ENCODE data around the gene CDH19. TPM values are rescaled to one million over a fixed set of nuclear protein-coding genes. Genes with fewer than 3 reads are reported as not detected.

CDH19 gene
- total RNA-seq, 4 donors from 2014 or later, result 1.5 to 10.4 (median 3.0) TPM

GRCh38 chr18:66548747-66549146, 55.1 kb downstream of the CDH19 start:
- Histone ChIP-seq H3K4me3 (no peak overlapping the region), H3K9me3 (no peaks in the 10 kb centered on the region), H3K27ac (no peak overlapping the region), H3K27me3 (no peaks in the 10 kb centered on the region), H3K36me3 (no peaks in the 10 kb centered on the region), H3K4me1 (no peaks in the 10 kb centered on the region)
- TF ChIP-seq POLR2A (IDR thresholded peaks at IDR 0.05), result no peak
- TF ChIP-seq CTCF (IDR thresholded peaks at IDR 0.05), result no peak
- DNase-seq, result no peak
- intact Hi-C loops (cut with DNase I; ENCODE audit: low total_unique reads), result no loop called here

DNA sequence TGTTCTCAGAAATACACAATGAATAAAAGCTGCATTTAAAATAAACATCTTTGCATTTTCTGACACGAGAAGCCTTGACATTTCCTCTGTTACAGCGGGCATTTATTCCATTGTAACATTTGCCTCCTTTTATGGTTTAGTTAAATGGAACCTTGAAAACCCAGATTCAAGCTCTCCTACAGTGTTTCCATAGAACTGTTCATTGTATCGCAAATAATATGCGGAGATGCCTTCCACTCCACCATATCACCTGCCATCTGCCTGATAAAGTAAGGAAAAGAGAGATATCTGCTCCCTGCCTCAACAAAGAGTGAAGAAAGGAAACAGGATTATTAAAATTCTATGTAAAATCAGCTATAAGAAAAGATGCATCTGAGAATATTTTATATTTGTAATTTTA, 69.8 kb downstream of the CDH19 start:
- no peak for DNase-seq
- Histone ChIP-seq H3K27me3 (no peaks in the 10 kb centered on the region), H3K9me3 (no peaks in the 10 kb centered on the region), H3K36me3 (no peaks in the 10 kb centered on the region), H3K4me3 (no peak overlapping the region), H3K27ac (no peak overlapping the region), H3K4me1 (no peaks in the 10 kb centered on the region)
- TF ChIP-seq CTCF (IDR thresholded peaks at IDR 0.05) (no peak), POLR2A (IDR thresholded peaks at IDR 0.05) (no peak)
- intact Hi-C loops (cut with DNase I; ENCODE audit: low total_unique reads), result no loop called here

DNA sequence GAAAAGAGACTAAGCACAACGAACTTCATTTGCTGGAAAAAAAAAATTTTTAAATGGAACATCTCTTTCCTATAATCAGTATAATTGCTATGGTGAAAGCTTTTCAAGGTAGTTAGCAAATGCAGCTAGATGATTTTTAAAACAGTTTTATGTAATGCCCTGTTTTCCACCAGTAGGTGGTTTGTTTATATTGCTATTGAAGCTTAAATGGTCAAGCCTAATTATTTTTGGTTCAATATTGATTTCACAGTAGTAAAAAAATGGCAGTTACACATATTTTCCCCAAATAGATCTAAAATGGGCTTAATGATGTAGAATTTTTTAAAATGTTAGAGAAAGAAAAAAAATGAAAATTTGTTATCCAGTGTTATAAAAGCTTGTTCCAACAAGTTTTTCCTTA, 70.2 kb downstream of the CDH19 start:
- H3K4me1 ChIP-seq, result no peaks in the 10 kb centered on the region
- no peaks in the 10 kb centered on the region for H3K27me3 ChIP-seq
- H3K9me3 ChIP-seq, result no peaks in the 10 kb centered on the region
- H3K36me3 ChIP-seq, result no peaks in the 10 kb centered on the region
- intact Hi-C loops (cut with DNase I; ENCODE audit: low total_unique reads), result no loop called here
- TF ChIP-seq CTCF (IDR thresholded peaks at IDR 0.05), result no peak
- no peak for TF ChIP-seq POLR2A (IDR thresholded peaks at IDR 0.05)
- no peak overlapping the region for H3K27ac ChIP-seq
- H3K4me3 ChIP-seq, result no peak overlapping the region
- no peak for DNase-seq

- TF ChIP-seq CTCF (IDR thresholded peaks at IDR 0.05) (no peak), POLR2A (IDR thresholded peaks at IDR 0.05) (no peak)
- H3K27me3 ChIP-seq, result no peaks in the 10 kb centered on the region
- intact Hi-C loops (cut with DNase I; ENCODE audit: low total_unique reads), result no loop called here
- H3K27ac ChIP-seq, result no peak overlapping the region
- no peak for DNase-seq
- no peaks in the 10 kb centered on the region for H3K36me3 ChIP-seq
- H3K4me3 ChIP-seq, result no peak overlapping the region
- no peaks in the 10 kb centered on the region for H3K9me3 ChIP-seq
- H3K4me1 ChIP-seq, result no peaks in the 10 kb centered on the region
These were observed 80.5 kb downstream of the CDH19 start for GRCh38 chr18:66523219-66523991.

DNA sequence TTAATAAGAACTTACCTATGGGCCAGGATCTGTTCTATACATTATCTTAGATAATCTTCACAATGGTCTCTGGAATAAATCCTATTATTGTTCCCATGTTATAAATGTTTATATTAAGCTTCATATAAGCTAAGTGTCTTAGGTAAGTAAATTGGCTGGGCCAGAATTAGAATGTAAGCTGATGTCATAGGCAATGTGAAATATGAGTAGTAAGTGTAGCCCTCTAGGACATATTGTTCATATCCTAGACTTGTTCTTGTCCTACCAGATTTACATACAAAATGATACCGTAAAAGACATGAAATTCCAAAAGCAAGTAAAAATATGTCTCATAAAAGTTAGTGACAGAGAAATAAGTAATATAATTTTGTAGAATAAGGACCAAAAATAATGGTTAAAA, 89.9 kb downstream of the CDH19 start:
- no peak overlapping the region for H3K4me3 ChIP-seq
- H3K27me3 ChIP-seq, result no peaks in the 10 kb centered on the region
- no peaks in the 10 kb centered on the region for H3K36me3 ChIP-seq
- H3K9me3 ChIP-seq, result no peaks in the 10 kb centered on the region
- no peak for TF ChIP-seq POLR2A (IDR thresholded peaks at IDR 0.05)
- TF ChIP-seq CTCF (IDR thresholded peaks at IDR 0.05), result no peak
- no peaks in the 10 kb centered on the region for H3K4me1 ChIP-seq
- no peak overlapping the region for H3K27ac ChIP-seq
- intact Hi-C loops (cut with DNase I; ENCODE audit: low total_unique reads), result no loop called here
- DNase-seq, result no peak

All from uterus (tissue), 4 donors.